HG03439 (cell line): Measurements from ENCODE around the gene MAD1L1.
"Not testable (repeated sequence)": the region's sequence is repeated elsewhere in the genome, so short reads cannot be mapped to it uniquely, and the experiment has no call there.

ENCODE experiments used
- ATAC-seq: cut with Tn5 transposase; IDR thresholded peaks from one replicate; pipeline ENCODE4 v1.9.1; 2021; ENCODE audit warnings: mild to moderate bottlenecking, moderate library complexity; ENCODE audit not compliant: unreplicated experiment

MAD1L1 gene

GRCh38 chr7:2070151-2070763 lies 162.5 kb downstream of the MAD1L1 start:
- ATAC-seq: no peak

GRCh38 chr7:2069472-2069860 lies 163.3 kb downstream of the MAD1L1 start:
- ATAC-seq: no peak

GRCh38 chr7:2068693-2069471 lies 163.9 kb downstream of the MAD1L1 start:
- no peak for ATAC-seq

GRCh38 chr7:2066251-2066919 lies 166.4 kb downstream of the MAD1L1 start:
- ATAC-seq: no peak

GRCh38 chr7:2065528-2065927 lies 167.2 kb downstream of the MAD1L1 start:
- ATAC-seq: no peak

- ATAC-seq: no peak
These were observed 169.0 kb downstream of the MAD1L1 start for GRCh38 chr7:2063563-2064260.

GRCh38 chr7:2062648-2063047 lies 170.1 kb downstream of the MAD1L1 start:
- no peak for ATAC-seq

- no peak for ATAC-seq
These were observed 172.0 kb downstream of the MAD1L1 start for GRCh38 chr7:2060701-2061100.

- no peak for ATAC-seq
These were observed 172.6 kb downstream of the MAD1L1 start for GRCh38 chr7:2059964-2060700.

GRCh38 chr7:2058246-2058645 lies 174.5 kb downstream of the MAD1L1 start:
- not testable (repeated sequence) for ATAC-seq

- ATAC-seq: no peak
These were observed 176.8 kb downstream of the MAD1L1 start for GRCh38 chr7:2055956-2056355.

- ATAC-seq: no peak
These were observed 177.8 kb downstream of the MAD1L1 start for GRCh38 chr7:2054927-2055326.

- ATAC-seq: no peak
These were observed 179.3 kb downstream of the MAD1L1 start for GRCh38 chr7:2053395-2053794.

- ATAC-seq: no peak
These were observed 180.1 kb downstream of the MAD1L1 start for GRCh38 chr7:2052657-2053048.

GRCh38 chr7:2051707-2052656 lies 180.8 kb downstream of the MAD1L1 start:
- no peak for ATAC-seq

GRCh38 chr7:2050511-2050866 lies 182.3 kb downstream of the MAD1L1 start:
- ATAC-seq: no peak

GRCh38 chr7:2049782-2050510 lies 182.8 kb downstream of the MAD1L1 start:
- no peak for ATAC-seq

- no peak for ATAC-seq
These were observed 183.5 kb downstream of the MAD1L1 start for GRCh38 chr7:2049111-2049781.

GRCh38 chr7:2048531-2048930 lies 184.2 kb downstream of the MAD1L1 start:
- ATAC-seq: no peak
